ENCODE data around the gene DCDC1. TPM values are rescaled to one million over a fixed set of nuclear protein-coding genes. Genes with fewer than 3 reads are reported as not detected.
A peak's percentile ranks its signal among the peaks of the same experiment; 100 is the strongest.
"Not testable (repeated sequence)": the region's sequence is repeated elsewhere in the genome, so short reads cannot be mapped to it uniquely, and the experiment has no call there.

Gene DCDC1
- total RNA-seq, 1 donor from 2014 or later, result 0.03 TPM

- DNase-seq (ENCODE audit: low read depth), result no peak
These were observed 31.7 kb downstream of the DCDC1 start for GRCh38 chr11:31337806-31338205.

DNA sequence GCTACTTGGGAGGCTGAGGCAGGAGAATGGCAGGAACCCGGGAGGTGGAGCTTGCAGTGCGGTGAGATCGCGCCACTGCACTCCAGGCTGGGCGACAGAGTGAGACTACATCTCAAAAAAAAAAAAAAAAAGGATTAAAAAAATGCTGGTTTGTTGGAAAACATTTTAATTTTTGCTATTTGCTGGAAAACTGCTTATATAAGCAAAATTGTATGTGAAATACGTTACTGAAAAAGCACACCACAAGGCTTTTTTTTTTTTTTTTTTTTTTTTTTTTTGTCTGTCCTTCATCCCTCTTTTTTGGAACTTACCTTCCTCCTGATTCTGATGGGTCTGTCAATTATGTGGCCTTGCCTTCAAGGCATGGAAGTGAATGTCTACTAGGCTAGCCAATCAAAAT lies 40.8 kb downstream of the DCDC1 start:
- DNase-seq (ENCODE audit: low read depth), result no peak

GRCh38 chr11:31327417-31327816 lies 42.1 kb downstream of the DCDC1 start:
- no peak for DNase-seq (ENCODE audit: low read depth)

GRCh38 chr11:31326470-31327148 lies 42.9 kb downstream of the DCDC1 start:
- DNase-seq (ENCODE audit: low read depth), result no peak

DNA sequence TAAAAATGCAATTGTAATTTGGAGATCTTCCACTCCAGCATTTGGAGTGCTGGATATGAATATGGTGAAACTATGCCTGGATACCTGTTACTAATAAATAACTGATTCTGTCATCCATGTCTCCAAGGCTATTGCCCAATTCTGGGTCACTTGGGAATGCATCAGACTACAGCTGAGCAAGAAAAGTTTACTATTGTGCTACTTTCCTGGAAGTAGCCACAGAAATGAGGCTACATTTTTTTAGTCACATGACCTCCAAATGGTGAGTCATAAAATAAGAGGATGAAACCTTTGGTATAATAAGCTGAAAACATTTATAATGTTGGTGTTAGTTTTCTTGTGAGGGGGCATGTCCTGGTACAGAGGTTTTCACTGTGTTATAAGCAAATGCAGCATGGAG lies 44.4 kb downstream of the DCDC1 start:
- DNase-seq (ENCODE audit: low read depth), result peak; percentile 78

- no peak for DNase-seq (ENCODE audit: low read depth)
These were observed 46.4 kb downstream of the DCDC1 start for GRCh38 chr11:31323145-31323544.

GRCh38 chr11:31321494-31321893 lies 48.0 kb downstream of the DCDC1 start:
- DNase-seq (ENCODE audit: low read depth), result not testable (repeated sequence)

GRCh38 chr11:31303644-31304180 lies 65.8 kb downstream of the DCDC1 start:
- DNase-seq (ENCODE audit: low read depth), result no peak

DNA sequence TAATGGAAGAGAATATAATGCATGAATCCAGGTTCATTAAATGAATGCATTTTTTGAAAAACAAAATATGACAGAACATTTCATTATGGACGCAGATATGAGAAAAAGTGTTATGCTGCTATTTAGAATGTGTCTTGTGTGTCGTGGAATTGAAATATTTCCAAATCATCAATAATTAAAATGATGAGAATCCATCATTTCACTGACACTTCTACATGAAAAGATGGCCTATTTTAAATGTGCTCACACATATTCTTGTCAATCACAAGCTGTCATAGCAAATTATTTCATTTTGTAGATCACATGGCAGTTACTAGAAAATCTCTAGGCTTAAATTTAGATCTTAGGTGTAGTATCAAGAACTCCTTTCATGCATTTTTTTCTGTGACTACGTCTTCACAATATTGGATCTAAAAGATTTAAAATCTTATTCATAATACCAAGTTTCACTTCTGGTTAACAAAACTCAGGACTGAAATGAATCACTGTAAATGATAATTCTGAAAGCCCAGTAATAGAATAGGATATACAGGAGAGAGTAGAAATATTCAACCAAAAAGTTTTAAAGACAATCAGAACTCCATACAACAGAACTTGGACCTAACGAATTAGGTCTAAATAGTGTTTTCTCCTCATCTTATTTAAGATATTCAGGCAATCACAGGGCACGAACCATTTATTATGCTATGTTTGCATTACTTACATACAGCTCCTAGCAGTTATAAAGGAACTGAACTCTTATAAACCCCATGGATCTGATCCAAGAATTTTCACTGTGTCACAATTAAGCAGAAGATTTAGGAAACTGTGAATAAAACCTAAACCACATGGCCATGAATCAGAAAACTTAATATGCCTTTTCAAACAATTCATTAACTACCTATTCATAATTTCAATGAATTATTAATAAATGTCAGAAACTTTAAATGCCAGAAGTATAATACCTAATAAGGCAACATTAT lies 67.7 kb downstream of the DCDC1 start:
- DNase-seq (ENCODE audit: low read depth), result no peak

- no peak for DNase-seq (ENCODE audit: low read depth)
These were observed 74.2 kb downstream of the DCDC1 start for GRCh38 chr11:31295308-31295707.

DNA sequence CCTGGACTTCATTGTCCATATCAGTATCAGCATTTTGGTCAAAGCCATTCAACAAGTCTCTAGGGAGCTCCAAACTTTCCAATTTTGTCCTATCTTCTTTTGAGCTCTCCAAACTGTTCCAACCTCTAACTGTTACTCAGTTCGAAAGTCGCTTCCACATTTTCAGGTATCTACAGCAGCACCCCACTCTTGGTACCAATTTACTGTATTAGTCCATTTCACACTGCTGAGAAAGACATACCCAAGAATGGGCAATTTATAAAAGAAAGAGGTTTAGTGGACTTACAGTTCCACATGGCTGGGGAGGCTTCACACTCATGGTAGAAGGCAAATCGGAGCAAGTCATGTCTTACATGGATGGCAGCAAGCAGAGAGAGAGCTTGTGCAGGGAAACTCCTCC lies 96.0 kb downstream of the DCDC1 start:
- not testable (repeated sequence) for DNase-seq (ENCODE audit: low read depth)

- DNase-seq (ENCODE audit: low read depth), result no peak
These were observed 101.8 kb downstream of the DCDC1 start for GRCh38 chr11:31267720-31268119.

DNA sequence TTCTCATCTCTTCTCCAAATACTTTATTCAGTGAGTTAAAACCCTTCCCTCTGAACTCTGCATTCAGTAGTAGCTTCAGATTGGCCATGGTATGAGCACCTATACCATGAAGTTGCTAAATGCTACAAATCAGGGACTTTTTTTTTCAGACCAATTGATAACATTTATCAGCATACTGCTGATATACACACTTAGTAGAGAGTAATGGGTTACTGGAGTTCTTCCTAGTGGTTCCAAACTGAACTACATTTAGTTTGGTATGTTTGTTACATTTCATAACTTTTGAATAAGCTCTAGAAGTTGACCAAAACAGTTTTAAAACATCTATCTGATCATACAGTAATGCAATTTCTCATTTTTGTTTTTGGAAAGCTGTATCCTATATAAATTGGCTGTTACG lies 104.7 kb downstream of the DCDC1 start:
- no peak for DNase-seq (ENCODE audit: low read depth)

GRCh38 chr11:31262761-31263160 lies 106.8 kb downstream of the DCDC1 start:
- DNase-seq (ENCODE audit: low read depth), result no peak

DNA sequence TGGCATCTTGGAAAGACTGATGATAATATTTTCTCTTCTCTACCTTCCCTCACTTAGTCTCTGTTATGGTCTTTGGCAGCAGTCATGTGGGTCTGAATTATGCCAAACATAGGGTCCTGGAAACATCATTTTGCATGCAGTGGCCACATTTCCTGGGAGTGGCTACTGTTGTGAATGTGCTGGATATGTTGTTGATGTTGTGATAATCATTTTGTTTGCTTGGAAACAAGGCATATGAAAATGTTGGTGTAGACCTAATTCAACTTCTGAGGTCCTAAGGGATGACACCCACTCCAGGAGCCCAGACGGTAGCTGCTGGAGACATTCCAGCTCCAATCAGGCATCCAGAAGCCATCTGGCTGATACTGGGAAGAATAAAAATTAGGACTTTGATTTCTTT lies 109.7 kb downstream of the DCDC1 start:
- DNase-seq (ENCODE audit: low read depth), result no peak

DNA sequence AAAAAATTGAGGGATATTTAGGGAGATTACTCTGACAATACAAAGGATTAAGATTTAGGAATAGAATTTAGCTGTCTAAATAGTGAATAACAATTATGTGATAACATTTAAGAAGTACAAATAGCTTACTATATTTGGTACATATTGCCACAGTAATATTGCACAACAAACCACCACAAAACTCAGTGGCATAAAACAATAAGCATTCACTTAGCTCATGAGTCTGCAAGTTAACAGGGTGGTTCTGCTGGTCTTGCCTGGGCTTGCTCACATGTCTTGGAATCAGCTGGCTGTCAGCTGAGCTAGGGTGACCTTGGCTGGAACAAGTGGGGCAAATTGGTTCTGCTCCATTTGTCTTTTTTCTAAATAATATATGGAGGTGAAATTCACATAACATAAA lies 115.1 kb downstream of the DCDC1 start:
- DNase-seq (ENCODE audit: low read depth), result peak; percentile 25

GRCh38 chr11:31248768-31249167 lies 120.8 kb downstream of the DCDC1 start:
- no peak for DNase-seq (ENCODE audit: low read depth)

GRCh38 chr11:31247321-31247720 lies 122.2 kb downstream of the DCDC1 start:
- DNase-seq (ENCODE audit: low read depth), result no peak

- DNase-seq (ENCODE audit: low read depth), result no peak
These were observed 122.9 kb downstream of the DCDC1 start for GRCh38 chr11:31246451-31247165.

DNA sequence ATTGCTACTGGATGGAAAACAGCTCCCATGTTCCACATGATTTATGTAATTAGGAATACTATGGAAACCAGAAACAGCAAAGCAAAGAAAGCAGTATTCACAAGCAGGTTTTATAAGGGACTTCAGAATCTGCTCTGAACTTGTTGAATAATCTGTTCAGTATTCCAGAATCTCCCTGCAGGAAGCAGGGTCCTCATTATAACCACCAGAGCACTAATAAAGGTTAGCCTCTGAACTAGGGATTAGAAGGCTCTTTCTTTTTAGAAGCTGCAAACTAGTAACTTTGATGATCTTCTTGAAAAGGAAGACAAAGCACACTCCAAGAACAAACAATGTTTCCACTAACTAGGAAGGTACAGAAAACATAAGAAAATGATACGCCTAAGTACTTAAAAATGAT lies 125.8 kb downstream of the DCDC1 start:
- no peak for DNase-seq (ENCODE audit: low read depth)

- peak; percentile 57 for DNase-seq (ENCODE audit: low read depth)
These were observed 129.1 kb downstream of the DCDC1 start for GRCh38 chr11:31240340-31240904.

Data from myocyte (in vitro differentiated cells).